ENCODE data around the gene POLD3. TPM values are rescaled to one million over a fixed set of nuclear protein-coding genes. Genes with fewer than 3 reads are reported as not detected.

Gene POLD3
- total RNA-seq, 4 donors from 2014 or later, result 9.0 to 21.9 (median 12.8) TPM

- Histone ChIP-seq H3K9me3 (no peaks in the 10 kb centered on the region), H3K4me1 (peaks cover 0 to 16% (median 6%) of the 10 kb centered on the region in 4 donors), H3K4me3 (no peak overlapping the region), H3K36me3 (no peaks in the 10 kb centered on the region), H3K27me3 (no peaks in the 10 kb centered on the region), H3K27ac (no peak overlapping the region)
- TF ChIP-seq EP300 (IDR thresholded peaks at IDR 0.05), result no peak
- DNase-seq (ENCODE audit: low spot score in 2 of 2), result no peak
- 91 to 93% methylated on average over 10 of the region's 10 CpGs for WGBS, 2 donors
Measured at GRCh38 chr11:74671520-74672196, 79.3 kb downstream of the POLD3 start.

GRCh38 chr11:74672332-74672955, 80.1 kb downstream of the POLD3 start:
- TF ChIP-seq POLR2A (IDR thresholded peaks at IDR 0.05) (no peak), CTCF (IDR thresholded peaks at IDR 0.05) (no peak), EP300 (IDR thresholded peaks at IDR 0.05) (no peak)
- H3K27ac ChIP-seq, result peak overlapping the region in 2 of 4 donors; percentile 34 to 63
- H3K4me3 ChIP-seq, result no peak overlapping the region
- H3K4me1 ChIP-seq, result peaks cover 0 to 16% (median 6%) of the 10 kb centered on the region in 4 donors
- WGBS, 2 donors, result 56 to 73% methylated on average over 4 of the region's 4 CpGs
- no peaks in the 10 kb centered on the region for H3K27me3 ChIP-seq
- no peaks in the 10 kb centered on the region for H3K9me3 ChIP-seq
- H3K36me3 ChIP-seq, result no peaks in the 10 kb centered on the region
- DNase-seq (ENCODE audit: low spot score in 2 of 2), result no peak

GRCh38 chr11:74672956-74673692, 80.7 kb downstream of the POLD3 start:
- H3K27me3 ChIP-seq, result no peaks in the 10 kb centered on the region
- H3K36me3 ChIP-seq, result no peaks in the 10 kb centered on the region
- peak overlapping the region in 2 of 4 donors; percentile 34 to 63 for H3K27ac ChIP-seq
- TF ChIP-seq CTCF (IDR thresholded peaks at IDR 0.05) (no peak), POLR2A (IDR thresholded peaks at IDR 0.05) (no peak), EP300 (IDR thresholded peaks at IDR 0.05) (peak in 1 of 2 donors; percentile 19)
- 40 to 54% methylated on average over 12 of the region's 12 CpGs for WGBS, 2 donors
- peaks cover 0 to 16% (median 6%) of the 10 kb centered on the region in 4 donors for H3K4me1 ChIP-seq
- no peaks in the 10 kb centered on the region for H3K9me3 ChIP-seq
- no peak overlapping the region for H3K4me3 ChIP-seq
- peak in 1 of 2 donors; percentile 30 for DNase-seq (ENCODE audit: low spot score in 2 of 2)

GRCh38 chr11:74673693-74674360, 81.4 kb downstream of the POLD3 start:
- no peak for DNase-seq (ENCODE audit: low spot score in 2 of 2)
- no peaks in the 10 kb centered on the region for H3K27me3 ChIP-seq
- WGBS, 2 donors, result 70 to 87% methylated on average over 7 of the region's 7 CpGs
- no peaks in the 10 kb centered on the region for H3K36me3 ChIP-seq
- H3K27ac ChIP-seq, result peak overlapping the region in 2 of 4 donors; percentile 34 to 63
- TF ChIP-seq POLR2A (IDR thresholded peaks at IDR 0.05), result no peak
- TF ChIP-seq CTCF (IDR thresholded peaks at IDR 0.05), result no peak
- no peak for TF ChIP-seq EP300 (IDR thresholded peaks at IDR 0.05)
- H3K4me1 ChIP-seq, result peaks cover 0 to 16% (median 6%) of the 10 kb centered on the region in 4 donors
- H3K4me3 ChIP-seq, result no peak overlapping the region
- no peaks in the 10 kb centered on the region for H3K9me3 ChIP-seq

GRCh38 chr11:74675761-74676160, 83.4 kb downstream of the POLD3 start:
- Histone ChIP-seq H3K27ac (no peak overlapping the region), H3K27me3 (no peaks in the 10 kb centered on the region), H3K36me3 (no peaks in the 10 kb centered on the region), H3K4me1 (peaks cover 0 to 16% (median 6%) of the 10 kb centered on the region in 4 donors), H3K4me3 (no peak overlapping the region), H3K9me3 (no peaks in the 10 kb centered on the region)
- no peak for DNase-seq (ENCODE audit: low spot score in 2 of 2)
- TF ChIP-seq POLR2A (IDR thresholded peaks at IDR 0.05) (no peak), EP300 (IDR thresholded peaks at IDR 0.05) (no peak), CTCF (IDR thresholded peaks at IDR 0.05) (no peak)
- WGBS, 2 donors, result 77 to 80% methylated on average over 3 of the region's 3 CpGs

All from tibial nerve (tissue), 4 donors.